ENCODE measurements around the gene LY6G6F. TPM values are rescaled to one million over a fixed set of nuclear protein-coding genes. Genes with fewer than 3 reads are reported as not detected.

Gene LY6G6F
- total and polyA plus RNA-seq, 2 experiments from 2014 or later = not detected

GRCh38 chr6:31729515-31729978, 22.9 kb downstream of the LY6G6F start:
- peak overlapping the region; percentile 95 for H2AFZ ChIP-seq
- H4K20me1 ChIP-seq (replicated peaks; ENCODE audit: insufficient read depth) = peaks cover 11% of the 10 kb centered on the region; the same call in 1 of the 2 replicates
- Mint-ChIP-seq H3K27me3 (ENCODE audit: insufficient read depth, low read depth, poor library complexity) (peaks cover 19% of the 10 kb centered on the region), H3K9me3 (no peaks in the 10 kb centered on the region; the same call in 2 of the 3 replicates), H3K27ac (peak overlapping the region; percentile 96), H3K4me1 (peaks cover 30% of the 10 kb centered on the region), H3K4me3 (peak overlapping the region; percentile 93), H3K36me3 (ENCODE audit: low read depth) (peaks cover 64% of the 10 kb centered on the region)
- H3F3A ChIP-seq (replicated peaks; ENCODE audit: low read depth) = peaks cover 37% of the 10 kb centered on the region
- peak overlapping the region; percentile 79 for H3K27ac ChIP-seq (ENCODE audit: low read depth)
- ATAC-seq (peak; percentile 79), DNase-seq (ENCODE audit: low spot score) (peak; percentile 98)
- peak overlapping the region; percentile 98 for H3K4me2 ChIP-seq
- no peak for TF ChIP-seq ZNF462 (CRISPR knock-in tag; IDR thresholded peaks at IDR 0.05)
- no peak for TF ChIP-seq STAT1 (IDR thresholded peaks at IDR 0.05; ENCODE audit: unreplicated experiment)
- TF ChIP-seq EZH2phosphoT487 (IDR thresholded peaks at IDR 0.05; ENCODE audit: unreplicated experiment) = no peak
- TF ChIP-seq POLR2AphosphoS5 (IDR thresholded peaks at IDR 0.05; ENCODE audit: low read depth) = no peak
- TF ChIP-seq CREB1 (CRISPR knock-in tag; IDR thresholded peaks at IDR 0.05; ENCODE audit: low read depth) = peak; percentile 12; the same call in 1 of the 2 replicates
- TF ChIP-seq, protein P1, sequence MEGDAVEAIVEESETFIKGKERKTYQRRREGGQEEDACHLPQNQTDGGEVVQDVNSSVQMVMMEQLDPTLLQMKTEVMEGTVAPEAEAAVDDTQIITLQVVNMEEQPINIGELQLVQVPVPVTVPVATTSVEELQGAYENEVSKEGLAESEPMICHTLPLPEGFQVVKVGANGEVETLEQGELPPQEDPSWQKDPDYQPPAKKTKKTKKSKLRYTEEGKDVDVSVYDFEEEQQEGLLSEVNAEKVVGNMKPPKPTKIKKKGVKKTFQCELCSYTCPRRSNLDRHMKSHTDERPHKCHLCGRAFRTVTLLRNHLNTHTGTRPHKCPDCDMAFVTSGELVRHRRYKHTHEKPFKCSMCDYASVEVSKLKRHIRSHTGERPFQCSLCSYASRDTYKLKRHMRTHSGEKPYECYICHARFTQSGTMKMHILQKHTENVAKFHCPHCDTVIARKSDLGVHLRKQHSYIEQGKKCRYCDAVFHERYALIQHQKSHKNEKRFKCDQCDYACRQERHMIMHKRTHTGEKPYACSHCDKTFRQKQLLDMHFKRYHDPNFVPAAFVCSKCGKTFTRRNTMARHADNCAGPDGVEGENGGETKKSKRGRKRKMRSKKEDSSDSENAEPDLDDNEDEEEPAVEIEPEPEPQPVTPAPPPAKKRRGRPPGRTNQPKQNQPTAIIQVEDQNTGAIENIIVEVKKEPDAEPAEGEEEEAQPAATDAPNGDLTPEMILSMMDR (conservative IDR thresholded peaks at IDR 0.05; ENCODE audit: low read depth in 2 of 2) = peak; percentile 78 to 85; a peak in 3 of 4 replicates
- H3K27me3 ChIP-seq (ENCODE audit: insufficient read depth) = peaks cover 8% of the 10 kb centered on the region; the same call in 1 of the 2 replicates
- H3K36me3 ChIP-seq (ENCODE audit: insufficient read depth) = peaks cover 29% of the 10 kb centered on the region
- peaks cover 11% of the 10 kb centered on the region for H3K79me2 ChIP-seq (replicated peaks; ENCODE audit: insufficient read depth)
- H3K4me3 ChIP-seq = peak overlapping the region; percentile 99
- H3K4me1 ChIP-seq (ENCODE audit: insufficient read depth) = peaks cover 19% of the 10 kb centered on the region
- no peaks in the 10 kb centered on the region for H3K9me2 ChIP-seq (ENCODE audit: insufficient read depth)
